Lung (tissue), 12 donors: Measurements from ENCODE around the gene PRKCH. TPM values are rescaled to one million over a fixed set of nuclear protein-coding genes. Genes with fewer than 3 reads are reported as not detected.
A peak's percentile ranks its signal among the peaks of the same experiment; 100 is the strongest.

Source experiments
- ATAC-seq: fragments of 200-7000 bp; cut with Tn5 transposase; one replicate; pipeline ENCODE4 v1.9.1; 2020; ENCODE audit warnings: moderate number of reproducible peaks; ENCODE audit not compliant: insufficient read depth, low FRiP score
- DNase-seq, 3 donors: peaks; one replicate each; pipeline ENCODE4 v3.0.0-alpha.2; 2013 to 2017
- H3K27ac ChIP-seq, 2 donors: one replicate each; pipeline ENCODE4 v1.5.1; 2013; ENCODE audit warnings: mild to moderate bottlenecking in 2 of 2, moderate library complexity in 2 of 2, control low read depth in 1 of 2, inconsistent platforms in 1 of 2, low read depth in 1 of 2, low read length in 1 of 2
- H3K27me3 ChIP-seq, 3 donors: one replicate each; pipeline ENCODE4 v1.5.1; 2013; ENCODE audit warnings: low read length in 2 of 3; ENCODE audit not compliant: control insufficient read depth in 3 of 3, insufficient read depth in 3 of 3
- H3K36me3 ChIP-seq, 4 donors: one replicate each; pipeline ENCODE4 v1.5.1; 2013; ENCODE audit warnings: low read length in 4 of 4, mild to moderate bottlenecking in 1 of 4, moderate library complexity in 1 of 4; ENCODE audit not compliant: control insufficient read depth in 4 of 4, insufficient read depth in 4 of 4
- H3K4me1 ChIP-seq, 5 donors: one replicate each; pipeline ENCODE4 v1.5.1; 2013; ENCODE audit warnings: low read length in 5 of 5, mild to moderate bottlenecking in 2 of 5, moderate library complexity in 1 of 5; ENCODE audit not compliant: control insufficient read depth in 5 of 5, insufficient read depth in 5 of 5
- H3K4me3 ChIP-seq: one replicate; pipeline ENCODE4 v1.5.1; 2013; ENCODE audit warnings: mild to moderate bottlenecking, control low read depth, moderate library complexity
- H3K9ac ChIP-seq, 2 donors: one replicate each; pipeline ENCODE4 v1.5.1; 2013; ENCODE audit warnings: low read length in 2 of 2, control low read depth in 1 of 2; ENCODE audit not compliant: insufficient read depth in 1 of 2
- H3K9me3 ChIP-seq, 4 donors: one replicate each; pipeline ENCODE4 v1.5.1; 2013; ENCODE audit warnings: low read length in 3 of 4, mild to moderate bottlenecking in 1 of 4, moderate library complexity in 1 of 4; ENCODE audit not compliant: control insufficient read depth in 4 of 4, insufficient read depth in 3 of 4
- CTCF ChIP-seq: IDR thresholded peaks from 2 replicates; pipeline ENCODE4 v1.5.1; 2012; ENCODE audit warnings: mild to moderate bottlenecking; ENCODE audit errors: control extremely low read depth, extremely low read depth
- WGBS, 2 donors: extraction: QIAGEN DNeasy Blood & Tissue Kit; methylation state at CpG; one replicate each; pipeline ENCODE4 v1.1.7; 2013; 5-methylcytosine and 5-hydroxymethylcytosine counted together
- polyA plus RNA-seq, 2 donors: library from polyadenylated mRNA; stranded (reverse); fragments of 200-250 nt; gene quantifications; one replicate each; pipeline ENCODE4 v1.2.1, GENCODE V29; 2013
- total RNA-seq, 2 donors: library from RNA; depleted of rRNA in 1 of 2; stranded (reverse); fragments of >200 nt in 1 of 2; gene quantifications; one replicate each; pipeline ENCODE4 v1.2.1, GENCODE V29; 2014 to 2021
- donor health status: control.
- donor health status: control.
- donor health status: Bipolar disorder and iron deficiency.
- donor health status: healthy.
- donor health status: DM: yes; HTN: yes; CAD: no.

The PRKCH gene
- total and polyA plus RNA-seq, 4 donors: 12.9 to 126 (median 51.4) TPM

GRCh38 chr14:61502459-61503093 is 181.2 kb downstream of the PRKCH start:
- peak overlapping the region in 1 of 2 donors; percentile 31 for H3K27ac ChIP-seq
- DNase-seq: no peak
- no peak overlapping the region for H3K4me3 ChIP-seq
- H3K4me1 ChIP-seq: peaks cover 0 to 12% (median 7%) of the 10 kb centered on the region in 5 donors
- no peak for TF ChIP-seq CTCF
- no peaks in the 10 kb centered on the region for H3K9me3 ChIP-seq
- no peaks in the 10 kb centered on the region for H3K27me3 ChIP-seq
- no peaks in the 10 kb centered on the region for H3K36me3 ChIP-seq
- 56 to 66% methylated on average over 7 of the region's 7 CpGs for WGBS, 2 donors
- H3K9ac ChIP-seq: no peak overlapping the region
- no peak for ATAC-seq

GRCh38 chr14:61503167-61503801 is 181.9 kb downstream of the PRKCH start:
- Histone ChIP-seq H3K4me1 (peaks cover 0 to 11% (median 7%) of the 10 kb centered on the region in 5 donors), H3K9me3 (no peaks in the 10 kb centered on the region), H3K27me3 (no peaks in the 10 kb centered on the region), H3K36me3 (no peaks in the 10 kb centered on the region), H3K9ac (peak overlapping the region in 1 of 2 donors; percentile 28), H3K27ac (peak overlapping the region in 1 of 2 donors; percentile 47), H3K4me3 (no peak overlapping the region)
- WGBS, 2 donors: 31 to 50% methylated on average over 7 of the region's 7 CpGs
- peak in 2 of 3 donors; percentile 45 to 60 for DNase-seq
- TF ChIP-seq CTCF: no peak
- peak; percentile 23 for ATAC-seq

GRCh38 chr14:61504901-61505300 is 183.5 kb downstream of the PRKCH start:
- DNase-seq (no peak), ATAC-seq (no peak)
- Histone ChIP-seq H3K36me3 (no peaks in the 10 kb centered on the region), H3K4me1 (peaks cover 0 to 3% (median 0%) of the 10 kb centered on the region in 5 donors), H3K9me3 (no peaks in the 10 kb centered on the region), H3K27me3 (no peaks in the 10 kb centered on the region), H3K4me3 (no peak overlapping the region), H3K27ac (no peak overlapping the region), H3K9ac (no peak overlapping the region)
- TF ChIP-seq CTCF: no peak
- 83 to 90% methylated on average over 2 of the region's 2 CpGs for WGBS, 2 donors
